GM10266 (cell line): ENCODE measurements around the gene CACNA1G.

ENCODE experiments used
- DNase-seq: peaks from one replicate; pipeline ENCODE4 v3.0.0; 2012; ENCODE audit errors: extremely low spot score
- TF ChIP-seq, protein P1 (sequence below): IDR thresholded peaks from 2 replicates; pipeline ENCODE4 v1.5.1; 2012; ENCODE audit warnings: mild to moderate bottlenecking, low read depth; ENCODE audit not compliant: control insufficient read depth, insufficient read depth; ENCODE audit errors: missing control alignments

The CACNA1G gene

DNA sequence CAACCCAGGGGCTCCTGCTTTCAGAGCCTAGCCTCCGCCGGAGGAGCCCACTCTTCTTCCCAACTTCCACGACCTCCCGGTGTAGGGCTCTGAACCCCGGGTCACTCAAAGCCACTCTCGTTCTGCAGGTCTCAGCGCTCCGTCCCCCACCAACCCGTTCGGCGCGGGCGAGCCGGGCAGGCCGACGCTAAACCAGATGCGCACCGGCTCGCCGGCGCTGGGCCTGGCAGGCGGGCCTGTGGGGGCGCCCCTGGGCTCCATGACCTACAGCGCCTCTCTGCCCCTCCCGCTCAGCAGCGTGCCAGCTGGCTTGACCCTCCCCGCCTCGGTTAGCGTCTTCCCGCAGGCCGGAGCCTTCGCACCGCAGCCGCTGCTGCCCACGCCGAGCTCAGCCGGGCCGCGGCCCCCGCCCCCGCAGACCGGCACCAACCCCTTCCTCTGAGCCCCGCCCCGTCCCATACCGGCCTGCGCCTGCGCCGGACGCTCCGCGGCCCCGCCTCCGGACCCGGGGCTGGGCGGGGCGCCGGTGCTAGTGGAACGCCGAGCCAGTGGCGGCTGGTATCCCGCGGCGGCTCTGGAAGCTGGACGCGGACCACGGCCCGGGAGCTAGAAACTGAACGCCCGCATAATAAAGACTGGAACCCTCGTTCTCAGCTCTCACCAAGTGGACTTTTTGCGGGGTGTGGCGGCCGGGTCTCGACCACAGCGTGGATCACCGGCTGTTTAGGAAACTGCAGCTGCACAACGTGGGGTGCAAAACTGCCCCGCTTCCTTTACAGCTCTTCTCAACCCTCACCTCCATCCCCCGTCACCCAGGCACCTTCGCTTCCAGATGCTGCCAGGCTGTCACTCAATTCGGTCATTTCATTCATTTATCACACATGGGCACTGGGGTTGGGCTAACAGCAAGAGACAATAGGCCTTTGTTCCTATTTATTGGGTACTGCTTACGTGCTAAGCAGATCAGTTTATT is 18.5 kb upstream of the CACNA1G start:
- TF ChIP-seq, protein P1, sequence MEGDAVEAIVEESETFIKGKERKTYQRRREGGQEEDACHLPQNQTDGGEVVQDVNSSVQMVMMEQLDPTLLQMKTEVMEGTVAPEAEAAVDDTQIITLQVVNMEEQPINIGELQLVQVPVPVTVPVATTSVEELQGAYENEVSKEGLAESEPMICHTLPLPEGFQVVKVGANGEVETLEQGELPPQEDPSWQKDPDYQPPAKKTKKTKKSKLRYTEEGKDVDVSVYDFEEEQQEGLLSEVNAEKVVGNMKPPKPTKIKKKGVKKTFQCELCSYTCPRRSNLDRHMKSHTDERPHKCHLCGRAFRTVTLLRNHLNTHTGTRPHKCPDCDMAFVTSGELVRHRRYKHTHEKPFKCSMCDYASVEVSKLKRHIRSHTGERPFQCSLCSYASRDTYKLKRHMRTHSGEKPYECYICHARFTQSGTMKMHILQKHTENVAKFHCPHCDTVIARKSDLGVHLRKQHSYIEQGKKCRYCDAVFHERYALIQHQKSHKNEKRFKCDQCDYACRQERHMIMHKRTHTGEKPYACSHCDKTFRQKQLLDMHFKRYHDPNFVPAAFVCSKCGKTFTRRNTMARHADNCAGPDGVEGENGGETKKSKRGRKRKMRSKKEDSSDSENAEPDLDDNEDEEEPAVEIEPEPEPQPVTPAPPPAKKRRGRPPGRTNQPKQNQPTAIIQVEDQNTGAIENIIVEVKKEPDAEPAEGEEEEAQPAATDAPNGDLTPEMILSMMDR: peak; percentile 30
- DNase-seq: peak; percentile 98

DNA sequence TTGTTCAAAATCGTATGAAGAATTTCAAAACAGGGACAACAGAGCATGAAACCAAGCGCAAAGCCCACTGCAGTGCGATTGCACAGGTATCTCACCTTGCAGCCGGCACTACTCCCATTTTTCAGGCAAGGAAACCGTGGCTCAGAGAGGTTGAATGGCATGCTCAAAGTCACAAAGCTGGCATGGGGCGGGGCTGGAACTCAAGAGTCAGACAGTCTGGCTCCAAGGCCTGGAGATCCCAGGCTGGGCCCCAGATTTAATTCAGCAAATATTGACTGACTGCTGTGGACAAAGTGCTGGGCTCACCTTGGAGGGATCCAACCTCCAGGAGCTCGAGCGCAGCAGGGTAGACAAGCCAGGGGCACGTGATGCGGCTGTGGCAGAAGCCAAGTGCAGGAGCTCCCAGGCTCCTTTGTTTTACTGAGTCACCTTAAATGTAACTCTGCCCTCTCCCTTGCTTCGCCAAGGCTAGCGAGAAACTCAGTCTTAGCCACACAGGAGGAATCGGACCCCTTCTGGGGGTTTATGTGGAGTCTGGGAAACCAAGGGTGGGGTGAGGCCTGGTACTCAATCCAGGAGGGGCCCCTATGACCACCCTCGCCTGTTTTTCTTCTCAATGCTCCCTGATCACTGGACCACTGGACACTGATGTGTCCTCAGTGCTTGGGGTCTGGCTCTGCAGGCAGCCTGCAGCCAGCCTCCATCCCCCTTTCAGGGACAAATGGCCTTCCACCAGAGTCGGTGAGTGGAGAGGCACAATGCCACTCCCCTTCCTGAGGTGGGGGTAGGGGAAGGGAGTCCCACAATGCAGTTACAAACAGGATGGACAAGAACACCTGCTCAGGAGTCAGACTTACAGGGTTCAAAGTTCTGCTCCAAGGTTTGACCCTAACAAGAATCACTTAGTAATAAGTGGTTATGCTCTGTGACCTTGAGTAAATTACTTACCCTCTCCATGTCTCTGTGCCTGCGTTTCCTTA is 17.4 kb upstream of the CACNA1G start:
- no peak for DNase-seq
- TF ChIP-seq, protein P1: no peak

DNA sequence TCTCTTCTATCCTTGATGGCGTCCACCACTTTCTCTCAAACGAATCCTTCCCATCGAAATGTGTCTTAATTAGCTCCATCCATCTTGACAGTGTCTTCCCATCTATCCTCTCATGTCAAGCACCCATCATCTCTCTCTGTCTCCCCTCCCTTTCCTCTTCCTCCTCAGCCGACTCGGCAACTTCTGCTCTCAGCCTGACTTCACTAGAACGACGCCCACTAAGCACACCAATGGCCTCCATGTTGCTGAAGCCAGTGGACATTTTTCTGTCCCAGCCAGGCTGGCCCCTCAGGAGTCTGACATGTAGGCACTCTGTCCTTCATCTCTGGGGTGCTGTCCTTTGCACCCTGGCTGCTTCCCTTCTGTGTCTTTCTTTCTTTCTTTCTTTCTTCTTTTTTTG is 16.0 kb upstream of the CACNA1G start:
- DNase-seq: no peak
- TF ChIP-seq, protein P1: no peak

DNA sequence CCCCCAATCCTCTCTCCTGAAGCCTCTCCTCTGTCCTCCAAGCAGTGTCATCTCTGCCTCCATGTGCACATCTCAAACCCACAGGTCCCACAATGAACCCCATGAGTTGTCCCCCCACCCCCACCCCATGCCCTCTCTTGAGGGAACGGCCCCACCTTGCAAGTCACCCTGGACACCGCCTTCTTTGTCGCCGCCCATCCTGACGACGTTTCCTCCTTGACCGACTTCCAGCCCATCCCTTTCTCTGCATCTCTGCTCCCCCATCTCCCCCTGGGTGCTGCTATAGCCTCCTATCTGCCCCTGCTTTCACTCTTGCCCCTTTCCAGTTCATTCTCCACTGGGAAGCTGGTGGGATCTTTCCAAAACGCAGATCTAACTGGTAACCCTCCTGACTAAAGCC is 15.2 kb upstream of the CACNA1G start:
- TF ChIP-seq, protein P1: no peak
- no peak for DNase-seq

DNA sequence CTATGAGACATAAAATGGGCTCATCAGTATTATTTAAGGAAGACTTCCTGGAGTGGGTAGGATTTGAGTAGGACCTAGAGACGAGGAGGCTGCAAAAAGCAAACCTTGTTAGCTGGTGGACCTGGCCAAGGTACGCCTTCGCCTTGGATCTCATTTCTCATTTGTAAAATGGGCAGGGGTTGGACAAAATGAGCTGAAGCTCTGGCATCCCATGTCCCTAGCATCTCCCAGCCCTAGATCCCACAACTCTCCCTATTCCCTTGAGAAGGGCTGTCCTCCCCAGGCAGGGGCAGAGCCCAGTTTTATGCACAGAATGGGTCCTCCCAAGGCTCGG is 13.8 kb upstream of the CACNA1G start:
- TF ChIP-seq, protein P1: no peak
- no peak for DNase-seq

DNA sequence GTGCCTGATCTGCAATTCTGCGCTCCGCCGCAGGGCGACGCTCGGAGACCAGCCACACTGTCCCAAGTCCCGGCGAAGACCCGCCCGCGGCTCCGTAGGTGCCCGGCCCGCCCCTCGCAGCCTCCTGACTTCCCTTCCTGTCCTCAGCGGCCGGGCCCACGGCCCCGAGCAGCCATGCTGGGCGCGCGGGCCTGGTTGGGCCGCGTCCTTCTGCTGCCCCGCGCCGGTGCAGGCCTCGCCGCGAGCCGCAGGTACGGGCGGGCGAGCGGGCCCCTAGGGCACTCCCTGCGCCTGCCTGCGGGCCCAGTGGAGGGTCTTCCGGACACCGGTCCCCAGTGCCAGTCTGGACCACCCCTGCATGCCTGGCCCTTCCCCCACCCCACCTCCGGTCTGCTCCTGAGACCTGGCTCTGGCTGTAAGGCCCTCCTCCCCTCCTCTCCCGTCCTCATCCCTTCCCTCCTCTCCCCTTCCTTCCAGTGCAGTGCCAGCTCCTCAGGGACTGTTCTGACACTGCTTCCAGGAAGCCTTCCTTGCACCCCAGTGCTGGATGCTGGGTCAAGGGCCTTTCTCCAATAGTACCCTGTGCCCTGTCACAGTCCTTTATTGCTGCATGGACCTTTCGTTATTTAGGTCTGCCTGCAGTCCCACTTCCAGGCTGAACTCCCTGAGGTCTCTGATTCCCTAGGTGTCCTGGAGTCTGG is 13.3 kb upstream of the CACNA1G start, which contains the start of gene SPATA20:
TSS of gene SPATA20 (plus strand) at position 140 of the 701 bp plus-strand sequence. CDS start at position 175, 35 bp downstream.
- peak; percentile 95 for DNase-seq
- TF ChIP-seq, protein P1: peak; percentile 99
